ENCODE results near the gene CALY.
"Not testable (repeated sequence)": the region's sequence is repeated elsewhere in the genome, so short reads cannot be mapped to it uniquely, and the experiment has no call there.

Gene CALY, protein sequence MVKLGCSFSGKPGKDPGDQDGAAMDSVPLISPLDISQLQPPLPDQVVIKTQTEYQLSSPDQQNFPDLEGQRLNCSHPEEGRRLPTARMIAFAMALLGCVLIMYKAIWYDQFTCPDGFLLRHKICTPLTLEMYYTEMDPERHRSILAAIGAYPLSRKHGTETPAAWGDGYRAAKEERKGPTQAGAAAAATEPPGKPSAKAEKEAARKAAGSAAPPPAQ

GRCh38 chr10:133336577-133337369 lies at the start of gene CALY:
TSS of gene CALY (minus strand) at chr10:133336896. CDS start at chr10:133328989, 7,907 bp downstream.
- DNase-seq: no peak

- DNase-seq: no peak
Measured at GRCh38 chr10:133385214-133385613, 48.5 kb upstream of the CALY start.

DNA sequence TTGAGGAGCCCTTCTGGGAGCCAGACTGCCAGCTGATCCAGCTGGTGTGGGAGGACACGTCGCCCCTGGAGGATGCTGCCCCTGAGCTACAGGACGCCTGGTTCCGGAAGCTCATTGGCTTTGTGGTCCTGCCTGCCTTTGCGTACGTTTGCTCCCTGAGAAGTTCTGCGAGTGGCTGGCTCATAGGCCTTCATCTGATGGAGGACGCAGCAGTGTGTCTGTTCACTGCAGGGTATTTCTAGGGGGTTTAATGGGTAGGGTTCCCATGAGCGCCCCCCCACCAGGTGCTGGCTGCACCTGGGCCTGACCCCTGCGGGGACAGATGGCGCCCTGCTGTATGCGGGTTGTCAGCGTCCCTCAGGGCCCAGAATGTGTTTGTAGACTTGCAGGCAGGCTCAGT lies 47.4 kb upstream of the CALY start:
- DNase-seq: no peak

- no peak for DNase-seq
Measured at GRCh38 chr10:133383551-133383950, 46.9 kb upstream of the CALY start.

GRCh38 chr10:133381036-133381435 lies 44.3 kb upstream of the CALY start:
- DNase-seq: no peak

DNA sequence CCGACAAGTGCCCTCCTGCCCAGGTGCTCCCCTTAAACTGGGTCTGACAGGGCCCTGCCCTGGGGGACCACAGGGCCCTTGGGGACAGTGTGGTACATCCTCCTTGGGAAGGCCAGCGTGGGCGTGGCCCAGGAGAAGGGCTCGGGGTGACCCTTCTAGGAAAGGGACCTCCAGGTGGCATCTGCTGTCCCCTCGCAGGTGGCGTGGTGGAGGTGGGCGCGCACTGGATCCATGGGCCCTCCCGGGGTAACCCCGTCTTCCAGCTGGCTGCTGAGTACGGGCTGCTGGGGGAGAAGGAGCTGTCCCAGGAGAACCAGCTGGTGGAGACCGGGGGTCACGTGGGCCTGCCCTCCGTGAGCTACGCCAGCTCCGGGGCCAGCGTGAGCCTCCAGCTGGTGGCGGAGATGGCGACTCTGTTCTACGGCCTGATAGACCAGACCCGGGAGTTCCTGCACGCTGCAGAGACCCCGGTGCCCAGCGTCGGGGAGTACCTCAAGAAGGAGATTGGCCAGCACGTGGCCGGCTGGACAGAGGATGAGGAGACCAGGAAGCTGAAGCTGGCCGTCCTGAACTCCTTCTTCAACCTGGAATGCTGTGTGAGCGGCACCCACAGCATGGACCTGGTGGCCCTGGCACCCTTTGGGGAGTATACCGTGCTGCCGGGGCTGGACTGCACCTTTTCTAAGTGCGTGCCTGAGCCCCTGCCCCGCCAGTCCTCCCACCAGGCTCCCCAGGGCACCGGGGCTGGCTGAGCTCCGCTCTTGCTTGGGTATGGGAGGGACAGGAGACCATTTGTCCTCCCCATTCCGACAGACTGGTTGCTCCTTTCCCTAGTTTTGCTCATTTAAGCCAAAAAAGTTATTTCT lies 43.3 kb upstream of the CALY start:
- DNase-seq: no peak

DNA sequence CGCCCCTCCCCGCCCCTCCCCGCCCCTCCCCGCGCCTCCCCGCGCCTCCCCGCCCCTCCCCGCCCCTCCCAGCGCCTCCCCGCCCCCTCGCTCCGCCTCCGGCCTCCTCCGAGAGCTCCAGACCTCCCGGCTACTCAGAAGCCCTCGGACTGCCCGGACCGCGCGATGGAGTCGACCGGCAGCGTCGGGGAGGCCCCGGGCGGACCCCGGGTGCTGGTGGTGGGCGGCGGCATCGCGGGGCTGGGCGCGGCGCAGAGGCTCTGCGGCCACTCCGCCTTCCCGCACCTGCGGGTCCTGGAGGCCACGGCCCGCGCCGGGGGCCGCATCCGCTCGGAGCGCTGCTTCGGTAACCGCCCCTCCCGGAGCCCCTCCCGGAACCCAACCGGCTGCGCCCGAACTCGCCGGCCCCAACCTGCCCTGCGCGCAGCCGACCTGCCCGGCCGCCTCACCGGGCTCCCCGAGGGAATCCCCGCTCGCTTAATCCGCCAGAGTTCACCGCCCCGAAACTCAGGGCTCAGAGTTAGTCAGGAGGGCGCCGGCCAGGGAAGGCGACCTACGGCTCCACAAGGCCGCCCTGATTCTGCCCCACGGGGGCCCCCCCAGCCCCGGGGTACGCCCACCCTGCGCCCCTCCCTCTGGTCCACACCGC lies 42.6 kb upstream of the CALY start, which contains the start of gene PAOX:
Gene PAOX, plus strand, starts transcription at position 111 of the 649 bp plus-strand sequence. Its CDS starts 55 bp downstream, at position 166.
- no peak for DNase-seq

DNA sequence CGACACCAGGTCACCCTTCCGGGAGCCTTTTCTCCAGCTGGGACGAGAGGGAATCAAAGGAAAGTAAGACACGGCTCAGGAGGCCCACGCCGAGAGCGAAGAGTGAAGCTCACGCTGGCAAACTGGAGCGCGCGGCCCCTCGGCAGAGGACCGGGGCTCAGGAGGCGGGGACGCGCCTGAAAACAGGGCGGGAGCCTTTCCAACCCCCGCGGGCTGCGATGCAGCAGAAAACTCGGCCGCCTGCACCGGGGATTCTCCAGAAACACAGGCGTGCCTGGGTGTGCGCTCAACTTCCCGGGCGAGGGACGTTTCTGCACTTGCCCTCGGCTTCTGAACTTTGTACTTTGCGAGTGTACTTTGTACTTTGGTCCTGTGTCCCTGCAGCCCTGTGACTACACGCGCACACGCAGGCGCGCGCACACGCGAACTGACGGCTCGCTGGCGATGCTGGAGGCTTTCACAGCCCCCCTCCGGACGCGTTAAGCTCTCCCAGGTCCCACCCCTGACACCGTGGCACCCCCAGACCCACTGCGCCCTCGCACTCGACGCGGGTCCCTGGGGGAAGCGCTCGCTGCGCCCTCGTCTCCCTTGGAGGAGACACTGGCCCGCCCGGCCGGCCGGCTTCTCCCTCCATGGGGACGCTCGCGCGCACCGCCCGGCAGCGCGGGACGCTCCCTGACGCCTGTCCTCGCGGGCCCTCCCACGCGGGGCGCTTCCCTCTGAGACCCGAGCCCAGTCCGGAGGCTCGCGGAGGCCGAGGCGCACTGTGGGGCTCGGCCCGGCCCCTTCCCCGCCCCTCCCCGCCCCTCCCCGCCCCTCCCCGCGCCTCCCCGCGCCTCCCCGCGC lies 41.8 kb upstream of the CALY start:
- DNase-seq: peak; percentile 16 to 24

DNA sequence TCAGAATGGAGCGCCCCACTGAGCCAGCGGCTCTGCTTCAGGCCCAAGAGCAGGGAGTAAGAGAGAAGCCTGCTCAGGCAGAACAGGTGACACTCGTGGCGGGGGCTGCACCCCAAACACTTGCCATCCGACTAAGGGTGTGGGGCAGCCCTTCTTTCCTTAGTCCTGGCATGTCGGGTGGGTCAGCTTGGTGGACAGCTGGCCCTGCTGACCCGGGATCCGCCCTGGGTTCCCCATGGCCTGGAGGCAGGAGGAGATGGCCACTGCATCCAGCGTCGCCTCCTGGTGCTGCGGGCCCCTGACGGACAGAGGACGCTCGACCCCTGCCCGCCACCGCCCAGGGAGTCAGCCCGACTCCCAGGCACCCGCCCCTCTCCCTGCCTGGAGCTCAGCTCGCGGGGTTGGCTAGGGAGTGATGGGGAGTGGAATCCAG lies 41.1 kb upstream of the CALY start:
- no peak for DNase-seq

DNA sequence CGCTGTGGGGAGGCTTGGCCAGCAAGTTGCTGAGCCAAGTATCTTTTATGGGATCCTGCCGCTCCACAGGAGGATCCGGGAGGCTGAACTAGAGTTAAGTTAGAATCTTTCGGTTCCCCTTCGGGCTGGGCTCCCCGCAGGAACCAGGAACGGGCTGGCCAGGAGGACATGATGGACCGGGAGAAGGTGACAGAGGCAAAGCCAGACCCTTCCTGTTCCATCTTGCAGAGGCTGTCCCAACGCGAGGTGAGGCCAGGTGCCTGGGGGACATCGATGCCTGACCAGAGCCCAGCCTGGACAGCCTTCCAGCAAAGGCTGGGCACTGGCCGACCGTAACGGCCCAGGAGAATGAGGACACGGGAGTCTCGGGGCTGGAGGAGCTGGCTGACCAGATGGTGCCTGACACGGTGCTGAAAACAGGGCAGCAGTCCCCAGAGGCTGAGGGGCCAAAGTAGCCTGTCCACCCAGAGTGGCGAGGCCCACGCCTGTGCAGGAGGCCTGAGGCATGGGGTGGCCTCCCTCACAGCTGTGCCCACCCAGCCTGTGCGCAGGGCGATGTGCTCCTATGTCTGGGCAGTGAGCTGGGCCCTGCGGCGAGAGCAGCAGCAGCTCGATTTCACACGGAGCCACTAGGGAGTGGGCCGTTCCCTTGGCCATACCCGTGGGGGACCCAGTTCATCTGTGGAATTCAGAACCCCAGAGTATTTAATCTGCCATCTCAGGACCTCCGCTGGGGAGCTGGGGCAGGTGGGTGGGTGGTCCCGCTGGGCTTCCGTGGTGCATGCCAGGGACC lies 40.5 kb upstream of the CALY start:
- no peak for DNase-seq

DNA sequence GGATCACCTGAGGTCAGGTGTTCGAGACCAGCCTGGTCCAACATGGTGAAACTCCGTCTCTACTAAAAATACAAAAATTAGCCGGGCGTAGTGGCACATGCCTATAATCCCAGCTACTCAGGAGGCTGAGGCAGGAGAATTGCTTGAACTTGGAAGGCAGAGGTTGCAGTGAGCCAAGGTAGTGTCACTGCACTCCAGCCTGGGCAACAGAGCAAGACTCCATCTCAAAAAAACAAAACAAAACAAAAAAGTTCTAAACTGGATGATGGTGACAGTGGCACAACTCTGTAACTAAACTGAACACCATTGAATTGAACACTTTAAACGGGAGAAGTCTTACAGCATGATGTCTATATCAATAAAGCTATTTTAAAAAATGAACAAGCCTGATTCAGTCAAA lies 39.5 kb upstream of the CALY start:
- not testable (repeated sequence) for DNase-seq

GRCh38 chr10:133375357-133376115 lies 38.8 kb upstream of the CALY start:
- DNase-seq: no peak

GRCh38 chr10:133373174-133374090 lies 36.7 kb upstream of the CALY start, which contains the start of gene ECHS1:
TSS of gene ECHS1 (minus strand) at chr10:133373354. CDS start at chr10:133373333, 21 bp downstream.
- peak; percentile 77 to 88 for DNase-seq

DNA sequence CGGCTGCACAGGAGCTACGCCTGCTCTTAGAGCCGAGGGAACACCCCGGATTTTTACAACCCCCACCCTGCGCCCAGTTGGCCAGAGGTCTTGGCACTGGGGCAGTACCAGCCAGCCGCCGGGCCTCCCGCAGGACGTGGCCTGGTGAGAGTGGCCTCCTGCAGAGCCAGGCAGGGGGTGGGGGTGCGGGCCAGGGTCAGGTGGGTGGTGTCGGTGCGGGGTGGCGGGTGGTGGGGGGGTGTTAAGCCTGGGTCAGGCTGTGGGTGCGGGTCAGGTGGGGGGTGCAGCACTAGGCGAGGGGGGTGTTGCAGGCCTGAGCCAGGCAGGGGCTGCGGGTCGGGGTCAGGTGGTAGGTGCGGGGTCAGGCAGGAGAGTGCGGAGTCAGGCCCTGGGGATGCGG lies 35.8 kb upstream of the CALY start:
- no peak for DNase-seq

DNA sequence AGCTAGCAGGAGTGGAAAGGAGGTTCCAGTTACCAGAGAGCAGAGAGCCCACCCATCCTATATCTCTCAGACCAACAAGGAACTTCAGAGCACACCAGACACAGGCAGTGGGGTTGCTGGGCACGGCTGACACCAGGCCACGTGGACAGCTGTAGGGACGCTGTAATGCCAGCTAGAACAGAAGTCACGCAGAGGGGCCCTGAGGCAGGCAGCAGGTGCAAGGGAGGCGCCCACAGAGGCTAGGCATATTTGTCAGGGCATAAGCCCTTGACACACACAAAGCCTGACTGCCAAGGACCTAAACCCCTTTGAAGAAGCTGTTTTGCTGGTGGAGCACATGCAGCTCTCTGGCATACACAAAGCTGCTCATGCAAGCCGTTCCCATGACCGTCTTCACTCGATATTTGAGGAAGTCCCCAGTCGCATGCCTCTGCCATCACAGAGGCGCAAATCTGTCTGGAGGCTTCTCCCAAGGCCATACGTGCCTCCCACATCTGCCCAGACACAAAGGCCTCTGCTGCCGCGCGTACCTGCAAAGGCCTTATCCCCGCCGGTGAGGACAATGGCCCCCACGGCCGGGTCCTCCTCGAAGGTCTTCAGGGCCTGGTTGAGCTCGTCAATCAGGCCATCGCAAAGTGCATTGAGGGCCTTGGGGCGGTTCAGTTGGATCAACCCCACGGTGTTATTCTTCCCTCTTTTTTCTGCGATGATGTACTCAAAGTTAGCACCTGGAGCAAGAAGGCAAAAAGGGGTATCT lies 33.5 kb upstream of the CALY start:
- no peak for DNase-seq

GRCh38 chr10:133368153-133368552 lies 31.5 kb upstream of the CALY start:
- no peak for DNase-seq

- not testable (repeated sequence) for DNase-seq
Measured at GRCh38 chr10:133367461-133367860, 30.8 kb upstream of the CALY start.

DNA sequence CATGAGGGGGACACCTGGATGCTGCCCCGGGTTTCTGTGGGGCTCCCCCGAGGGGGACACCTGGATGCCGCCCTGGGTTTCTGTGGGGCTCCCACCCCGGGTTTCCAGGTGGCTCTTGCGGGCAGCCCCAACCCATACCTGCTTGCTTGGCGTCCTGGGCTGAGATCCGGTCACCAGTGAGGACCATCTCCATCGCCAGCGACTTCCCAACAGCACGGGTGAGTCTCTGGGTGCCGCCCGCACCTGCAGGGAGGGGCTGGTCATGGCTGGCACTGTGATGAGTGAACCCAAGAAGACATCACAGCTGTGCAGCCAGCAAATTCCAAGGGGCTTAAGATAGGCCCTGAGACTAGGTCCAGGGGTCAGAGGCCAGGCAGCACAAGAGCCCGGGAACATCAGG lies 30.1 kb upstream of the CALY start:
- no peak for DNase-seq

Measured in AML-193 (cell line).